Placental epithelial cell (primary cell): ENCODE data around the gene PLA2G4B. TPM values are rescaled to one million over a fixed set of nuclear protein-coding genes. Genes with fewer than 3 reads are reported as not detected.

Source experiments
- small RNA-seq: library from RNA; depleted of rRNA; stranded (forward); fragments of <200 nt; gene quantifications from one replicate; pipeline ENCODE3, GENCODE V24; 2012
- total RNA-seq: library from RNA; depleted of rRNA; stranded (reverse); fragments of >200 nt; gene quantifications from 2 replicates; pipeline ENCODE4 v1.2.3, GENCODE V29; 2012

PLA2G4B gene
- 0.33 and 2.0 TPM in 2 replicates for total RNA-seq

GRCh38 chr15:41838400-41838897 lies at the start of gene PLA2G4B:
Gene PLA2G4B (plus strand): TSS chr15:41838847. CDS start chr15:41838914, 67 bp downstream.

GRCh38 chr15:41827880-41828806 lies 10.5 kb upstream of the PLA2G4B start, which contains the start of gene JMJD7:
Gene JMJD7 (plus strand): TSS chr15:41828092. CDS start chr15:41828125, 33 bp downstream.

DNA sequence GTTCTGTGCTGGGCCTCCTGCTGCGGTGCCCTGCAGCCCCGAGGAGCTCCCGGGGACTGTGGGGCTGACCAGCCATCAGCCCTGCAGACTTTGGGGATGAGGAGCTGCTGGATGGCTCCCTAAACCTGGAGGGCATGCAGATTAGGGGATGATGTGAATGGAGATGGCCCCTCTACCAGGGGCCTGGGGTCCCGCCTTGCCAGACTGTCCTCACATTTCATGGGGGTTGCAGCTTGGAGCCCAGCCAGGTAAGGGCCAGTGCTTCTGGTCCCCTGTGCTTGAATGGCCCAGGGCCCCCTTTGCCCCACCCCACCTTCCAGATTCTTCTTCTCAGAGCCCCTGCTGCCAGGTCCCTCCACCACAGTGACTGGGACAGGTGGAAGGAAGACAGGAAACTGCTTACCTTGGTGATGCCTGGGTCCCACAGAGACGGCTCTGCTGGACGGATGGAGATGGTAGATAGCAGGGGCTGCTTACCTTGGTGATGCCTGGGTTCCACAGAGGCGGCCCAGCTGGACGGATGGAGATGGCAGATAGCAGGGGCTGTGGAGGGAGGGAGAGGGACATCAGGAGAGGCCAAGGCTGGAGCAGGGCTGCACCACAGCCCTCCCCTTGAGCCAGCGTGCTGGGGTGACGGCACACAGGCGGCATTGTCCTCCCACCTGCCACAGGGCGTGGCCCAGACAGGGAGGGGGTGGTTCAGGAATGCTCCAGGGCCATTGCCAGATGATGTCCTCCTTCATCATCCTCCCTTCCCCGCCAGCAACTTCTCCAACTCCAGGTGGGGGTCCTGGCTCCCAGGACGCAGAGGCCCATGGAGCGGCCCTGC lies 55.0 kb downstream of the PLA2G4B start, which contains the start of gene SPTBN5:
Gene SPTBN5, minus strand, starts transcription at position 632 of the 829 bp plus-strand sequence. Its CDS starts 556 bp downstream, at position 76.

Small RNA genes within 50 kb of the gene (small RNA-seq; reads per million reads assigned to genes)
- not detected for gene JMJD7-PLA2G4B
- gene MIR4310 = not detected
- not detected for gene RNA5SP393

Other genes starting within 250 kb of the PLA2G4B start
- 33.4 and 37.3 TPM in 2 replicates for gene MGA, start 178.4 kb upstream of the PLA2G4B start, total RNA-seq
- gene MAPKBP1, start 64.4 kb upstream of the PLA2G4B start, total RNA-seq = 12.0 and 19.6 TPM in 2 replicates
- 0.39 and 5.2 TPM in 2 replicates for gene JMJD7, start 10.8 kb upstream of the PLA2G4B start, total RNA-seq
- 0.65 and 3.9 TPM in 2 replicates for gene SPTBN5, start 55.2 kb downstream of the PLA2G4B start, total RNA-seq
- 57.7 and 64.4 TPM in 2 replicates for gene EHD4, start 133.7 kb downstream of the PLA2G4B start, total RNA-seq
- not detected in 2 replicates for gene PLA2G4E, start 182.2 kb downstream of the PLA2G4B start, total RNA-seq